Lower lobe of right lung (tissue), 2 donors: Measurements from ENCODE around the gene STXBP5. TPM values are rescaled to one million over a fixed set of nuclear protein-coding genes. Genes with fewer than 3 reads are reported as not detected.

Experiments used
- ATAC-seq, 2 donors: fragments of 200-7000 bp; cut with Tn5 transposase; one replicate each; pipeline ENCODE4 v1.9.1; 2020 to 2022; ENCODE audit warnings: mild to moderate bottlenecking in 2 of 2, moderate library complexity in 2 of 2
- DNase-seq: peaks from one replicate; pipeline ENCODE4 v3.0.0-alpha.2; 2020
- H3K27ac ChIP-seq: fragments of 200-600 bp; one replicate; pipeline ENCODE4 v1.8.0; 2022
- H3K27me3 ChIP-seq: fragments of 200-600 bp; one replicate; pipeline ENCODE4 v1.8.0; 2022; ENCODE audit warnings: low read depth
- H3K36me3 ChIP-seq: fragments of 200-600 bp; one replicate; pipeline ENCODE4 v1.8.0; 2022; ENCODE audit warnings: mild to moderate bottlenecking
- H3K4me1 ChIP-seq: fragments of 200-600 bp; one replicate; pipeline ENCODE4 v1.8.0; 2022
- H3K4me3 ChIP-seq: fragments of 200-600 bp; one replicate; pipeline ENCODE4 v1.8.0; 2022; ENCODE audit warnings: mild to moderate bottlenecking
- H3K9me3 ChIP-seq: fragments of 200-600 bp; one replicate; pipeline ENCODE4 v1.8.0; 2022
- intact Hi-C: fragments of 100-400 bp; cut with DNase I; formaldehyde crosslinking; loops from one replicate; pipeline ENCODE4 v1.11.0; 2022
- total RNA-seq: library from RNA; stranded (reverse); fragmentation: NEBNext Ultra II Directional; extraction: Animal tissue kit (Norgen Biotek cat#: 25700); gene quantifications from one replicate; pipeline ENCODE4 v1.2.1, GENCODE V29; 2021
- TF ChIP-seq, protein P1 (sequence below): fragments of 200-600 bp; IDR thresholded peaks from one replicate; pipeline ENCODE4 v1.8.0; 2022; ENCODE audit warnings: antibody characterized with exemption, mild to moderate bottlenecking
- donor health status: DM: no; HTN: yes; CAD: no; lungs with severe emphysema.

The STXBP5 gene
- total RNA-seq, 1 donor from 2014 or later, result 21.2 TPM

DNA sequence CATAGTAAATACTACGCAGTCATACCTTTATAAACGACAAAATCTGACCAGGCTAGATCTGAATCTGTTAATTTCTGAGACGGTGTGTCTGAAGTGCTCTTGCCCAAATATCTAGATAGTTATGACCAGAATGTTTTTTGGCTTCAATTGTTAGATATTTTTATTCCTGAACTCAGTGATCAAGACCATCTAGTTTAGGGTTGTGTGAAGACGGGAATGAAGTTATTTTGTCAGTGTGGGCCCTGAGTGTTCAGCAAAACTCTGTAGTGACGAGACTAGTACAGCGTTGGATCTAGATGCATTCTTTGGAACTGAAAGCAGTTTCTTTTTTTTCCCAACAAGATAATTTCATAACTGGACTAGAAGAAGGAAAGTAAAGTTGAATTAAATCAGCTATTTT is 3.1 kb downstream of the STXBP5 start:
- H3K27me3 ChIP-seq, result no peaks in the 10 kb centered on the region
- ATAC-seq, result no peak
- H3K4me3 ChIP-seq, result no peak overlapping the region
- TF ChIP-seq, protein P1, sequence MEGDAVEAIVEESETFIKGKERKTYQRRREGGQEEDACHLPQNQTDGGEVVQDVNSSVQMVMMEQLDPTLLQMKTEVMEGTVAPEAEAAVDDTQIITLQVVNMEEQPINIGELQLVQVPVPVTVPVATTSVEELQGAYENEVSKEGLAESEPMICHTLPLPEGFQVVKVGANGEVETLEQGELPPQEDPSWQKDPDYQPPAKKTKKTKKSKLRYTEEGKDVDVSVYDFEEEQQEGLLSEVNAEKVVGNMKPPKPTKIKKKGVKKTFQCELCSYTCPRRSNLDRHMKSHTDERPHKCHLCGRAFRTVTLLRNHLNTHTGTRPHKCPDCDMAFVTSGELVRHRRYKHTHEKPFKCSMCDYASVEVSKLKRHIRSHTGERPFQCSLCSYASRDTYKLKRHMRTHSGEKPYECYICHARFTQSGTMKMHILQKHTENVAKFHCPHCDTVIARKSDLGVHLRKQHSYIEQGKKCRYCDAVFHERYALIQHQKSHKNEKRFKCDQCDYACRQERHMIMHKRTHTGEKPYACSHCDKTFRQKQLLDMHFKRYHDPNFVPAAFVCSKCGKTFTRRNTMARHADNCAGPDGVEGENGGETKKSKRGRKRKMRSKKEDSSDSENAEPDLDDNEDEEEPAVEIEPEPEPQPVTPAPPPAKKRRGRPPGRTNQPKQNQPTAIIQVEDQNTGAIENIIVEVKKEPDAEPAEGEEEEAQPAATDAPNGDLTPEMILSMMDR, result no peak
- H3K9me3 ChIP-seq, result no peaks in the 10 kb centered on the region
- H3K27ac ChIP-seq, result peak overlapping the region; percentile 50
- DNase-seq, result no peak
- intact Hi-C loops, result no loop called here
- no peaks in the 10 kb centered on the region for H3K36me3 ChIP-seq
- H3K4me1 ChIP-seq, result peaks cover 22% of the 10 kb centered on the region

DNA sequence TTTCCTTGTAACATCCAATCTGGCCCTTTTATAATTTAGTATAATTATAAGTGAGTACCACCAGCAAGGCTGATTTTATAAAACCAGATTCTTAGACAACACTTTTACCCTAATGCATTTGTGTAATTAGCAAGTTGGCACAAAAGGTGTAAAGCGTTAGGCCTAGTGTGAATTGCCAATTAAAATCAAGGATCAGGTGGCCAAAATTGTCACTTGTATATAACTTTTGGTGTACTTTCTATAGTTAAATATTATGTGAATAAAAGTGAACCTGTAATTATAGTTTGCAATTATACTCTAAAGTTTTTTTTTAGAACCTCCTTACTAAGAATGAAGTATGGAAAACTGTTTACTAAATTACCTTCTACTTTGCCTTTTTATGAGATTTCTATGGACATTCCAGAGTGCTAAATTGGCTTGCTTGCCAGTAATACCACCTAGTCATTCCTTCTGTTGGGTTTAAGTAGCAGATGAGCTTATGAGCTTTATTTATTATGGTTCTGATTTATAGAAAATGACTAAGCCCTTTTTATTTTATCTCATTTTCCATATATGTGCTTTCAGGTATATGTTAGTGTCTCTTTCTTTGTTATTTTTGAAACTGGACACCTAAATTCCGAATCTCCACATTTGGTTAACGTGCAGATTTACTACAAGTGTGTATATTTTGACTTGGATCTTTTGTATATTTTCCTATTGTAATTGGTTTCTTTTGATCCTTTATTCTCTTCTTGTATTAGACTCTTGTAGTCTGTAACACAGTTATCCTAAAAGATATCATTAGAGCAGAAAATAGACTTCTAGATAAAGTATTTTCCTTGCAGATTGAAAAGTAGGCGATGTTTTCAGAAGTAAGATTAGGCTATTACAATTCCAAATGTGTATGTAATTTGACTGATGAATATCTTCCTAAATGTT is 3.9 kb downstream of the STXBP5 start:
- no peaks in the 10 kb centered on the region for H3K9me3 ChIP-seq
- H3K36me3 ChIP-seq, result no peaks in the 10 kb centered on the region
- peak overlapping the region; percentile 50 for H3K27ac ChIP-seq
- no peaks in the 10 kb centered on the region for H3K27me3 ChIP-seq
- intact Hi-C loops, result no loop called here
- no peak overlapping the region for H3K4me3 ChIP-seq
- TF ChIP-seq, protein P1, result no peak
- H3K4me1 ChIP-seq, result peaks cover 22% of the 10 kb centered on the region
- DNase-seq, result no peak
- ATAC-seq, result no peak

DNA sequence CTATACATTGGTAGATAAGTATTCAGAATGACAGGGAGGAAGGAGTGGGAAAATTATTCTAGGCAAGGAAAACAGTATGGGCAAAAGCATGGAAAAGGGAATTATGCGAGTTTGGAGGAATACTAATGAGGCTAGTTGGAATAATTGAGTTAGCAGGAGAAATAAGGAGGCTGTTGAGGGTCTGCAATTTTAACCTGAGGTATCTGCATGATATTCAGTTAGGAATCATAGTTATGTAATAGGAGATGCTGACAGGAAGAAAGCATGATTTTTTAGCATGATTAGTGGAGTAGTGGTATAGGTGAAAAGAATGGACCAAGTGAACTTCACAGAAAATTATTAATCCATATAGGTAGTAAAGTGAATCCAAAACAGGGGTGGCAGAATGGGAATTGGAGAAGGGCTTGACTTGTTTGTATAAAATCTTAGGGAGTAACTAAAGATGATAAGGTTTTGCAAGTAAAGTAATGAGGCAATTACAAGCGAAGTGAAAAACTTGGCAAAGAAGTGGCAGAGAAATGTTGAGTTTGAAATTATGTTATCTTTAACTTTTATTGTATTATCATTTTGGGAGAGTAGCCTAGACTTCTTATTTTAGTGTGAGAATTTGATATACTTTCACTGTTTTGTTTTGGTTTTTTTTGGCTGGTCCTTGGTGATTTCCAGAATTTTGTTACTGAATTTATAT is 5.7 kb downstream of the STXBP5 start:
- Histone ChIP-seq H3K27ac (no peak overlapping the region), H3K27me3 (no peaks in the 10 kb centered on the region), H3K36me3 (no peaks in the 10 kb centered on the region), H3K4me1 (peaks cover 20% of the 10 kb centered on the region), H3K9me3 (no peaks in the 10 kb centered on the region), H3K4me3 (no peak overlapping the region)
- TF ChIP-seq, protein P1, result no peak
- intact Hi-C loops, result no loop called here
- DNase-seq (no peak), ATAC-seq (no peak)

DNA sequence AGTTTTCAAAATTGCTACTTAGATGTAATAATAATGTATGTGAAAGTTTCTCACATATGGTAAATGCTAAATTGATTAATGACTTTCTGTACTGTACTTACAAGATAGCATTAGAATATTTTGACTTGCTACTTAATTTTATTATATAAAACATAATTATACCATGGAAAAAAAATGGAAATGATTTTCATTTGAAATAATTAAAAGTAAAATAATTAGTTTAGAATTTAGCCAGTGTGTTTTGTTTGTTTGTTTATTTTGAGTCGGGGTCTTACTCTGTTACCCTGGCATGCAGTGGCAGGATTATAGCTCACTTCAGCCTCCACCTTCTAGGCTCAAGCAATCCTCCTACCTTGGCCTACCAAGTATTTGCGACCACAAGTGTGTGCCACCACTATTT is 7.1 kb downstream of the STXBP5 start:
- peaks cover 6% of the 10 kb centered on the region for H3K4me1 ChIP-seq
- H3K27ac ChIP-seq, result no peak overlapping the region
- no peak for DNase-seq
- no peaks in the 10 kb centered on the region for H3K36me3 ChIP-seq
- no peaks in the 10 kb centered on the region for H3K27me3 ChIP-seq
- no peaks in the 10 kb centered on the region for H3K9me3 ChIP-seq
- no peak for ATAC-seq
- TF ChIP-seq, protein P1, result no peak
- intact Hi-C loops, result no loop called here
- no peak overlapping the region for H3K4me3 ChIP-seq

DNA sequence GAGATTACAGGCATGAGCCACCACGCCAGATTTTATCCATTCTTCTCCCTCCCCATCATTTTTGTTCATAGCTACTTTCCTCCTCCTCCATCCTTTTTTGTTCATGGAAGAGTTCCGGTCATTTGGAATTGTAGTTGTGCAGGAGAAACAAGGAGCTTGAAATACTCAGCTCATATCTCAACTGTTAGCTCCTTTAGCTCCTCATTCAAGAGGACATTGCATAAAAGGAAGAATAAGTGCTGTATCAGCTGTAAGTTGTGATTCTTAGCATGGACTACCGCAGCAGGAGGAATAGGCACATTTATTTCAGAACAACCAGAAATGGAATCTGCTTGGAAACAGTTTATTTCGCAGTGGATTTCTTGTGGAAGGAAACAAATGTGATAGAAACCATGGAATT is 7.6 kb downstream of the STXBP5 start:
- Histone ChIP-seq H3K36me3 (no peaks in the 10 kb centered on the region), H3K4me1 (peaks cover 1% of the 10 kb centered on the region), H3K27me3 (no peaks in the 10 kb centered on the region), H3K4me3 (no peak overlapping the region), H3K9me3 (no peaks in the 10 kb centered on the region), H3K27ac (no peak overlapping the region)
- TF ChIP-seq, protein P1, result no peak
- ATAC-seq (no peak), DNase-seq (no peak)
- intact Hi-C loops, result no loop called here
